Measurements from ENCODE around the gene CORO2B. TPM values are rescaled to one million over a fixed set of nuclear protein-coding genes. Genes with fewer than 3 reads are reported as not detected.

Gene CORO2B
- total RNA-seq, 4 donors from 2014 or later: 0.80 to 4.5 (median 2.3) TPM

DNA sequence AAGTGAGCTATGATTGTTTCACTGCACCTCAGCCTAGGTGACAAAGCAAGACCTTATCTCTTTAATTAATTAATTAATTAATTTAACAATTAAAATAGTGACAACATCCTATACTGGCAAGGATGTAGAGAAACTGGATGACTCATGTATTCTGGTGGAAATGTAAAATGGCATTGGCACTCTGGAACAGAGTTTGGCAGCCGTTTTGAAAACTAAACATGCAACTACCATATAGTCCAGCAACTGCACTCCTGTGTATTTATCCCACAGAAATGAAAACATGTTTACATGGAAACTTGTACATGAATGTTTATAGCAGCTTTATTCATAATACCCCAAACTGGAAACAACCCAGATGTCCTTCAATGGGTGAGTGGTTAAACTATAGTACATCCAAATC is 185.3 kb downstream of the CORO2B start:
- WGBS, 2 donors: 26 to 39% methylated on average over 1 of the region's 1 CpG
- TF ChIP-seq POLR2A (IDR thresholded peaks at IDR 0.05): no peak
- TF ChIP-seq, protein P1, sequence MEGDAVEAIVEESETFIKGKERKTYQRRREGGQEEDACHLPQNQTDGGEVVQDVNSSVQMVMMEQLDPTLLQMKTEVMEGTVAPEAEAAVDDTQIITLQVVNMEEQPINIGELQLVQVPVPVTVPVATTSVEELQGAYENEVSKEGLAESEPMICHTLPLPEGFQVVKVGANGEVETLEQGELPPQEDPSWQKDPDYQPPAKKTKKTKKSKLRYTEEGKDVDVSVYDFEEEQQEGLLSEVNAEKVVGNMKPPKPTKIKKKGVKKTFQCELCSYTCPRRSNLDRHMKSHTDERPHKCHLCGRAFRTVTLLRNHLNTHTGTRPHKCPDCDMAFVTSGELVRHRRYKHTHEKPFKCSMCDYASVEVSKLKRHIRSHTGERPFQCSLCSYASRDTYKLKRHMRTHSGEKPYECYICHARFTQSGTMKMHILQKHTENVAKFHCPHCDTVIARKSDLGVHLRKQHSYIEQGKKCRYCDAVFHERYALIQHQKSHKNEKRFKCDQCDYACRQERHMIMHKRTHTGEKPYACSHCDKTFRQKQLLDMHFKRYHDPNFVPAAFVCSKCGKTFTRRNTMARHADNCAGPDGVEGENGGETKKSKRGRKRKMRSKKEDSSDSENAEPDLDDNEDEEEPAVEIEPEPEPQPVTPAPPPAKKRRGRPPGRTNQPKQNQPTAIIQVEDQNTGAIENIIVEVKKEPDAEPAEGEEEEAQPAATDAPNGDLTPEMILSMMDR (IDR thresholded peaks at IDR 0.05): no peak
- no peak overlapping the region for H3K4me3 ChIP-seq (ENCODE audit: low read depth, poor library complexity, severe bottlenecking)
- intact Hi-C loops (cut with DNase I; ENCODE audit: low total_unique reads): no loop called here
- no peak for DNase-seq (ENCODE audit: low spot score in 2 of 2)

DNA sequence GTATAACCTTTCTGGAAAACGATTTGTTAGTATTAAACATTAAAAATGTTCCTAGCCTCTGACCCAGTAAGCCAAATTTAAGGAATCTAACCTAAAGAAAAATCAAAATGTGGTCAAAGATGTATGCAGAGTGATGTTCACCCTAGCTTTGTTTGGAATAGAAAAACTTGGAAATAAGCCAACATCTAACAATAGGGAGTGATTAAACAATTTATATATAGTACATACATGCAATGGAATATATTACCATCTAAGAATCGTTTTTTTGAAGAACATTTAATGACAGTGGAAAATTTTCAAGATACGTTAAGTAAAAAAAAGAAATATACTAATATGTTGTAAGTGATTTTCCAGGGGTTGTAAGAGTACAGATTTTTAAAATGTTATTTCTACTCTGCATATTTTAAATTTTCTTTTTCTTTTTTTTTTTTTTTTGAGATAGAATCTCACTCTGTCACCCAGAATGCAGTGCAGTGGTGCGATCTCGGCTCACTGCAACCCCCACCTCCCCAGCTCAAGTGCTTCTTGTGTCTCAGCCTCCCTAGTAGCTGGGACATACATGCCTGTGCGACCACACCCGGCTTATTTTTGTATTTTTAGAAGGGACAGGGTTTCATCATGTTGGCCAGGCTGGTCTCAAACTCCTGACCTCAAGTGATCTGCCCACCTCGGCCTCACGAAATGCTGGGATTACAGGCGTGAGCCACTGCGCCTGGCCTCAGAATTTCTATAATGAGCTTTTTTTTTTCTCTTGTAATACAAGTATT is 187.0 kb downstream of the CORO2B start:
- intact Hi-C loops (cut with DNase I; ENCODE audit: low total_unique reads): no loop called here
- no peak overlapping the region for H3K4me3 ChIP-seq (ENCODE audit: low read depth, poor library complexity, severe bottlenecking)
- WGBS, 2 donors: 72 to 74% methylated on average over 11 of the region's 11 CpGs
- no peak for DNase-seq (ENCODE audit: low spot score in 2 of 2)
- TF ChIP-seq, protein P1 (IDR thresholded peaks at IDR 0.05): no peak
- TF ChIP-seq POLR2A (IDR thresholded peaks at IDR 0.05): no peak

- DNase-seq (ENCODE audit: low spot score in 2 of 2): no peak
- TF ChIP-seq, protein P1 (IDR thresholded peaks at IDR 0.05): no peak
- no peak for TF ChIP-seq POLR2A (IDR thresholded peaks at IDR 0.05)
- intact Hi-C loops (cut with DNase I; ENCODE audit: low total_unique reads): no loop called here
- H3K4me3 ChIP-seq (ENCODE audit: low read depth, poor library complexity, severe bottlenecking): no peak overlapping the region
- WGBS, 2 donors: 68 to 70% methylated on average over 4 of the region's 4 CpGs
These were observed 189.0 kb downstream of the CORO2B start for GRCh38 chr15:68767833-68768232.

DNA sequence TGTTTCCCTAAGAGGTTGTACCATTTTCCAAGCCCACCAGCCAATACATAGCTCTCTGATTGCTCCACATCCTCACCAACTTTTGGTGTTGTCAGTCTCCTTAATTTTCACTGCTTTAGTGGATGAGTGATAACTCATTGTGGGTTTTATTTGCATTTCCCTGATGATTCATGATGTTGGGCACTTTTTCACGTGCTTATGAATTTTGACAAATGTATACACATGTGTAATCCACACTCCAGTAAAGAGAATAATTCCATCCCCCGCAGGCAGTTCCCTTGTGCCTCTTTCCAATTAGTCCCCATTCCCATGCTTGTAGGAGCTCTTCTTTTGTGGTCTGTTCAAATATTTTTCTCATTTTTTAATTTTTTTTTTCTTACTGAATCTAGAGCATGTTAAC is 189.5 kb downstream of the CORO2B start:
- TF ChIP-seq, protein P1 (IDR thresholded peaks at IDR 0.05): no peak
- TF ChIP-seq POLR2A (IDR thresholded peaks at IDR 0.05): no peak
- DNase-seq (ENCODE audit: low spot score in 2 of 2): no peak
- 2 to 36% methylated on average over 2 of the region's 2 CpGs for WGBS, 2 donors
- H3K4me3 ChIP-seq (ENCODE audit: low read depth, poor library complexity, severe bottlenecking): no peak overlapping the region
- intact Hi-C loops (cut with DNase I; ENCODE audit: low total_unique reads): no loop called here

DNA sequence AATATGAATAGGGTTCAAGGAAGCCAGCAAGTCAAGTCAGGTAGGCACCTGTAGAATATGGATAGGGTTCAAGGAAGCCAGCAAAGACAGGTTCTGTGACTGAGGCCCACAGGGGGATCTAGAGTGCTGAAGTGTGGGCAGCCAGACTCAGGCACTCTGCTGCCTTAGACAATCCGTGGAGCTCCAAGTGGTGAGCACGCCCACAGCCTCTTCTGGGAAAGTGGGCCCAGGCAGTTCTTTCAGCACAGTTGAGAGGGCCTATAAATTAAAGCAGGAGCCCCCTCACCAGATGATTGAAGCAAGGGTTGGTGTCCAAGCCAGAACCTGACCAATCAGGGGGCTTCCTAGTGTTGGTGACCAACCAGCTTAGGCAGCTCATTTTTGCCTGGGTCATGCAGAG is 190.9 kb downstream of the CORO2B start:
- intact Hi-C loops (cut with DNase I; ENCODE audit: low total_unique reads): no loop called here
- 80 to 89% methylated on average over 1 to 2 of the region's 2 CpGs for WGBS, 2 donors
- no peak for DNase-seq (ENCODE audit: low spot score in 2 of 2)
- no peak overlapping the region for H3K4me3 ChIP-seq (ENCODE audit: low read depth, poor library complexity, severe bottlenecking)
- TF ChIP-seq, protein P1 (IDR thresholded peaks at IDR 0.05): no peak
- TF ChIP-seq POLR2A (IDR thresholded peaks at IDR 0.05): no peak

DNA sequence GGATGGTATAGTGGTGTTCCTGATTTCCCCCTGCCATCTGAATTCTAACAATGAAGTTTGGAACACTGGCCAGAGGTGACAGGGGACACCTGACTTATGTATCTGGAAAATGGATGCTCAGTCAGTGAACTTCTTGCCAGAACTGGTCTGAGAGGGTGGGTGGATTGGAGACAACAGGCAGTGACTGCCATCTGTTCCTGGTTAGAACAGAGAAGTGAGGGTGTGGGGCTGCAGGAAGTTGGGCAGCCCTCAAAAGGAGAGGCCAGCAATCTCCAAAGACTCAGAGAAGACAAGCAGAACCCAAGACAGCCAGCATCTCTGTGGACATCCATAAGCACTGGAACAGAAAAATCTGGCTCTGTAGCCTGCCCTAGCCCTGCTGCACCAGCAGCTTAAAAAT is 191.4 kb downstream of the CORO2B start:
- no peak overlapping the region for H3K4me3 ChIP-seq (ENCODE audit: low read depth, poor library complexity, severe bottlenecking)
- no peak for TF ChIP-seq POLR2A (IDR thresholded peaks at IDR 0.05)
- TF ChIP-seq, protein P1 (IDR thresholded peaks at IDR 0.05): no peak
- DNase-seq (ENCODE audit: low spot score in 2 of 2): no peak
- intact Hi-C loops (cut with DNase I; ENCODE audit: low total_unique reads): no loop called here
